ENCODE results near the gene ACIN1. TPM values are rescaled to one million over a fixed set of nuclear protein-coding genes. Genes with fewer than 3 reads are reported as not detected.
A peak's percentile ranks its signal among the peaks of the same experiment; 100 is the strongest.

ACIN1 gene
- polyA plus RNA-seq, 1 donor (not counting 4 experiments of a cell fraction or from before 2014, with no cell fraction given) = 104 TPM

DNA sequence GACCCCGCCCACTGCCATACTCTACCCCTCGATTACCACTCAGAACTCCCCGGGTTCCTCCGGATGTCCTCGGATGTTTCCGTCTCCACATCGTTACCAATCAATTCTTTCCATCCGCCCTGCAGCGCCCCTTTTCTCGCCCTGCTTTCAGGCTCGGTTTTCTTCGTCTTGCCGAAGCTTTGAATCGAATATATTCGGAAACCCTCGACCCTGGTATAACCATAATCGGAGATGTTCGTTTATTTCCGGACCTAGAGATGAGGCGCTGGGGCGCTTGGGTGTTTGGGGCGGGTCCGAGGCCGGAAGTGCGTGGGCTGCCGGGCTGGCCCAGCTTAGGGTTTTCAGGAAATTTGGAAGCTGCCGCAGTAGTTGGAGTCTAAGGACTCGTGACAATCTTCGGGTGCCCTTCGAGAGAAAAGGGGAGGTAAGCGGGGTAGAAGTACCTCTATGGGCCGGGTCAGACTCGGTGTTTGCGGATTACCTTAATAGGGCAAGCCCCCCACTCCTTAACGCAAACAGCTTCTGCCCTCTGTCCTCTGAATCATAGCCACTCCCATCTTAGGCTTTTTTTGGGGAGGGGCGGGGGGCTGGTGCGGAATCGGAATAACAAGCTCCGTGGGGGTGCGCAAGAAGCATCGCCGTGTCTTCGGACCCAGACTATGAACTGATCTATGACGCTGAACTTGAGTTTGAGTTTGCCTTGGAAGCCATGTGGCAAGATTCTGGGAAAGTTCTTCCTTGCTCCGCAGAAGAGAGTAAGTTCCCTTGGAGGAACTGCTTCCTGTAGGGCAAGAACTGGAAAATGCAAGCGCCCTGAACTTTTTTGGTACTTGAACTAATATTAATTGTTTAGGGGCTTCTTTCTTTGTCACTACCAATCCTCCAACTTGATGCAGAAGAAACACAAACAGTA lies 516 bp upstream of the ACIN1 start, which contains the start of gene C14orf119:
TSS of gene C14orf119 (plus strand) at position 310 of the 913 bp plus-strand sequence. CDS start 2,154 bp downstream, outside the sequence.
- Histone ChIP-seq H3K4me1 (ENCODE audit: control insufficient read depth, extremely low read depth, insufficient read depth, low read length) (peaks cover 21% of the 10 kb centered on the region), H3K27ac (ENCODE audit: control insufficient read depth, insufficient read depth, low read length) (peak within 1 kb of the TSS; percentile 99), H3K9ac (ENCODE audit: control insufficient read depth, extremely low read depth, insufficient read depth, low read length) (peak within 1 kb of the TSS; percentile 100), H3K9me3 (ENCODE audit: control insufficient read depth, low read depth, low read length) (no peaks in the 10 kb centered on the region), H3K4me2 (ENCODE audit: control insufficient read depth, extremely low read depth, insufficient read depth, low read depth, low read length) (peak within 1 kb of the TSS; percentile 98), H3K27me3 (ENCODE audit: control insufficient read depth, extremely low read depth, insufficient read depth, low read length) (no peaks in the 10 kb centered on the region), H2AFZ (ENCODE audit: control insufficient read depth, low read length) (peak within 1 kb of the TSS; percentile 99), H3K9me1 (ENCODE audit: control insufficient read depth, extremely low read depth, insufficient read depth, low read length) (peaks cover 4% of the 10 kb centered on the region), H3K79me2 (ENCODE audit: control insufficient read depth, insufficient read depth, low read length) (peaks cover 81% of the 10 kb centered on the region), H4K20me1 (ENCODE audit: control insufficient read depth, extremely low read depth, insufficient read depth, low read length) (peaks cover 17% of the 10 kb centered on the region), H3K36me3 (ENCODE audit: control insufficient read depth in 2 of 2, extremely low read depth in 1 of 2, insufficient read depth in 2 of 2, low read length in 2 of 2) (peaks cover 10 to 30% of the 10 kb centered on the region in 2 experiments), H3K4me3 (ENCODE audit: control insufficient read depth in 2 of 3, extremely low read depth in 1 of 3, insufficient read depth in 2 of 3, low read depth in 1 of 3, low read length in 3 of 3) (peak within 1 kb of the TSS; percentile 86 to 99 (median 99))
- DNase-seq (ENCODE audit: low read depth, low spot score) (peak; percentile 90), FAIRE-seq (peak; percentile 80)
- TF ChIP-seq EZH2 (IDR thresholded peaks at IDR 0.05; ENCODE audit: low read length) = no peak
- TF ChIP-seq, protein P1, sequence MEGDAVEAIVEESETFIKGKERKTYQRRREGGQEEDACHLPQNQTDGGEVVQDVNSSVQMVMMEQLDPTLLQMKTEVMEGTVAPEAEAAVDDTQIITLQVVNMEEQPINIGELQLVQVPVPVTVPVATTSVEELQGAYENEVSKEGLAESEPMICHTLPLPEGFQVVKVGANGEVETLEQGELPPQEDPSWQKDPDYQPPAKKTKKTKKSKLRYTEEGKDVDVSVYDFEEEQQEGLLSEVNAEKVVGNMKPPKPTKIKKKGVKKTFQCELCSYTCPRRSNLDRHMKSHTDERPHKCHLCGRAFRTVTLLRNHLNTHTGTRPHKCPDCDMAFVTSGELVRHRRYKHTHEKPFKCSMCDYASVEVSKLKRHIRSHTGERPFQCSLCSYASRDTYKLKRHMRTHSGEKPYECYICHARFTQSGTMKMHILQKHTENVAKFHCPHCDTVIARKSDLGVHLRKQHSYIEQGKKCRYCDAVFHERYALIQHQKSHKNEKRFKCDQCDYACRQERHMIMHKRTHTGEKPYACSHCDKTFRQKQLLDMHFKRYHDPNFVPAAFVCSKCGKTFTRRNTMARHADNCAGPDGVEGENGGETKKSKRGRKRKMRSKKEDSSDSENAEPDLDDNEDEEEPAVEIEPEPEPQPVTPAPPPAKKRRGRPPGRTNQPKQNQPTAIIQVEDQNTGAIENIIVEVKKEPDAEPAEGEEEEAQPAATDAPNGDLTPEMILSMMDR (optimal IDR thresholded peaks at IDR 0.05 in 1 of 3, IDR thresholded peaks at IDR 0.05 in 1 of 3, conservative IDR thresholded peaks at IDR 0.05 in 1 of 3; ENCODE audit: extremely low read depth in 1 of 3, insufficient read depth in 2 of 3, low read length in 3 of 3) = no peak
- dilution Hi-C loops (cut with MboI; ENCODE audit: extremely low pct_ligation_motif_present, low sequenced_read_pairs) = no loop called here

DNA sequence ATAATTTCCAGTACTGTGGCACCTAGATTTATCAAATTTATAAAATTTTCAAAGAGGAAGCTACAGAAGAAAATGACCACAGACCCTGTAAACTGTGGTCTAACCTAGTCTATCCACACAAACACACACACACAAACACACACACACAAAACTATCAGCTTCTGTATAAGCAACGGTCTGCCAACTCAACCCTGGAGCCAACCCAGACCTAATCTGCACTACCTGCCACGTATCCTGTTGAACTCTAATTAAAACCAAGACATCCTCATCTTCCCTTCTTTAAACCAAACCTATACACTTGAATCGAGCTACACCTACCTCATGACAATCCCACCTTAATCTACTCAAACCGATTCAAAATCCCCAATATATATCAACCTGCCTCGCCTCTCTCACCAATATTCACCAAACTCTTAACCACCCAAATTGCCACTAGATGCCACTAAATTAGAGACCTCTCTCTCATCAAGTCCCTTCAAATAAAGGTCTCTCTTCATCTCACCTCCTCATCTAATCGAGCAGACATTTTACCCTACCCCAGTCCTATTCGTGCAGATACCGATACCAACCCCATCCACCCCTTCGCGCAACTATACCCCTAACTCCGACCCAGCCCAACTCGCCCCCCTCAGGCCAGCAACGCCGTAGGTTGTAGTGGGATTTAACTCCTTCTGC lies 808 bp downstream of the ACIN1 start:
- peak overlapping the region; percentile 99 for H2AFZ ChIP-seq (ENCODE audit: control insufficient read depth, low read length)
- no peaks in the 10 kb centered on the region for H3K9me3 ChIP-seq (ENCODE audit: control insufficient read depth, low read depth, low read length)
- H3K4me3 ChIP-seq (ENCODE audit: control insufficient read depth in 2 of 3, extremely low read depth in 1 of 3, insufficient read depth in 2 of 3, low read depth in 1 of 3, low read length in 3 of 3) = peak overlapping the region; percentile 86 to 99 (median 99)
- DNase-seq (ENCODE audit: low read depth, low spot score) = no peak
- peaks cover 17% of the 10 kb centered on the region for H4K20me1 ChIP-seq (ENCODE audit: control insufficient read depth, extremely low read depth, insufficient read depth, low read length)
- H3K4me1 ChIP-seq (ENCODE audit: control insufficient read depth, extremely low read depth, insufficient read depth, low read length) = peaks cover 21% of the 10 kb centered on the region
- peak overlapping the region; percentile 98 for H3K4me2 ChIP-seq (ENCODE audit: control insufficient read depth, extremely low read depth, insufficient read depth, low read depth, low read length)
- peak overlapping the region; percentile 99 for H3K27ac ChIP-seq (ENCODE audit: control insufficient read depth, insufficient read depth, low read length)
- peak overlapping the region; percentile 100 for H3K9ac ChIP-seq (ENCODE audit: control insufficient read depth, extremely low read depth, insufficient read depth, low read length)
- H3K36me3 ChIP-seq (ENCODE audit: control insufficient read depth in 2 of 2, extremely low read depth in 1 of 2, insufficient read depth in 2 of 2, low read length in 2 of 2) = peaks cover 18 to 43% of the 10 kb centered on the region in 2 experiments
- TF ChIP-seq EZH2 (IDR thresholded peaks at IDR 0.05; ENCODE audit: low read length) = no peak
- TF ChIP-seq, protein P1 (optimal IDR thresholded peaks at IDR 0.05 in 1 of 3, IDR thresholded peaks at IDR 0.05 in 1 of 3, conservative IDR thresholded peaks at IDR 0.05 in 1 of 3; ENCODE audit: extremely low read depth in 1 of 3, insufficient read depth in 2 of 3, low read length in 3 of 3) = peak in 2 of 3 experiments; percentile 23 to 44
- no peak for FAIRE-seq
- H3K9me1 ChIP-seq (ENCODE audit: control insufficient read depth, extremely low read depth, insufficient read depth, low read length) = peaks cover 4% of the 10 kb centered on the region
- peaks cover 87% of the 10 kb centered on the region for H3K79me2 ChIP-seq (ENCODE audit: control insufficient read depth, insufficient read depth, low read length)
- no peaks in the 10 kb centered on the region for H3K27me3 ChIP-seq (ENCODE audit: control insufficient read depth, extremely low read depth, insufficient read depth, low read length)
- dilution Hi-C loops (cut with MboI; ENCODE audit: extremely low pct_ligation_motif_present, low sequenced_read_pairs) = no loop called here

All from keratinocyte (primary cell).